Islet of Langerhans (tissue), 1 donor: ENCODE data around the gene FBLN1.
"Not testable (repeated sequence)": the region's sequence is repeated elsewhere in the genome, so short reads cannot be mapped to it uniquely, and the experiment has no call there.

Experiments used
- FAIRE-seq: peaks from one replicate; lab custom pipeline; 2011; peaks lifted over from hg19 to GRCh38; lab: Jason Lieb, UNC

The FBLN1 gene

DNA sequence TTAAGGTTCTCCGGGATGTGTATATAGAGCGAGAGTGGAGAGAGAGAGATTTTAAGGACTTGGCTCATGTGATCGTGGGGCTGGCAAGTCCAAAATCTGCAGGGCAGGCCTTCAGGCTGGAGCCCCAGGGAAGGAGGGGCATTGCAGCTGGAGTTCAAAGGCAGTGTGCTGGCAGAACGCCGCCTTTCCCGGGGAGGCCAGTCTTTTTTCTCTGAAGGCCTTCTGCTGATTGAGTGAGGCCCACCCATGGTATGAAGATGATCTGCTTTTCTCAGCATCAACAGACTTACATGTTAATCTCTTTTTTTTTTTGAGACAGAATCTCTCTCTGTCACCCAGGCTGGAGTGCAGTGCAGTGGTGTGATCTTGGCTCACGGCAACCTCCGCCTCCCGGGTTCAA, 25.4 kb downstream of the FBLN1 start:
- FAIRE-seq: no peak

DNA sequence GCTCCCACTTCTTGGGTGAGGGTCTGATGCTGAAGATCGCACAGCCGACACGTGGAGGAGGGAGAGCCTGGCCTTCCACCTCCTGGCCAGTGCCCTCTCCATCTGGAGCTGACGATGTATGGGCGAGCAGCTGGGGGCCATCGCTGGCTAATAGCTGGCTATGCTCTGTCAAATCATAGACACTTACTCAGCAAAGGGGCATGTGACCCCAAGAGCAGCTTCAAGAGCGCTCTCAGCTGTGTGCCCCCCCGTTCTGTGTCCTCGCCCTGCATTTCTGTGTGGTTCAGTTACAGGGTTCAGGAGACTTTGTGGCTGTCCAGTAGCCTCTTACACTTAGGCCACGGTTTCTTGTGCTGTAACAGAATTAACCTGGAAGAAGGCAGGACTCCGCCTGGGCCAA, 26.4 kb downstream of the FBLN1 start:
- FAIRE-seq: no peak

DNA sequence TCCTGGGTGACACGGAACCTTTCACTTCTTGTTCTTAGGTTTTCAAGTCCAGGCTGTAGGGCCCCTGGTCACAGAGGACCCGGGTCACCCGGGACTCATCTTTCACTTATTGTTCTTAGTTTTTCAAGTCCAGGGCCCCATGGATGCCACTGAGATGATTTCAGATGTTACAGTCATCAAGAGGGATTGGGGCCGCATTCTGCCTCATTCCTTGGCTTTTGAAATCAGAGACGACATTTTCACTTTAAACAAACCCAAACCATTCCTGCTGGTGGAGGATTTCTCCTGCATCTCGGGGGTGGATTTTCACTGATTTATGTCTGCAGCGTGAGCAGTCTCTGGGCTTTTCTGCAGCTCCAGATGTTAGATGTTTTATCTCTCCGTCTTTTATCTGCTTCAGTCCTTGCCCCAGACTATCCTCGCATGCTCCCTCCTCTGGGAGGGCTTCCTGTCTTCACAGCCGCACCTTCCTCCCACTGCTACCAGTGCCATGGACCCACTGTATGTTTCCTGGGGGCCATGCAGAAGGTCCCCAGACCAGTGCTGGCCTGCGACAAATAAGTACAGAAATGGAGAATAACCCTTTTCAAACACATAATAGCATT, 27.4 kb downstream of the FBLN1 start:
- FAIRE-seq: no peak

DNA sequence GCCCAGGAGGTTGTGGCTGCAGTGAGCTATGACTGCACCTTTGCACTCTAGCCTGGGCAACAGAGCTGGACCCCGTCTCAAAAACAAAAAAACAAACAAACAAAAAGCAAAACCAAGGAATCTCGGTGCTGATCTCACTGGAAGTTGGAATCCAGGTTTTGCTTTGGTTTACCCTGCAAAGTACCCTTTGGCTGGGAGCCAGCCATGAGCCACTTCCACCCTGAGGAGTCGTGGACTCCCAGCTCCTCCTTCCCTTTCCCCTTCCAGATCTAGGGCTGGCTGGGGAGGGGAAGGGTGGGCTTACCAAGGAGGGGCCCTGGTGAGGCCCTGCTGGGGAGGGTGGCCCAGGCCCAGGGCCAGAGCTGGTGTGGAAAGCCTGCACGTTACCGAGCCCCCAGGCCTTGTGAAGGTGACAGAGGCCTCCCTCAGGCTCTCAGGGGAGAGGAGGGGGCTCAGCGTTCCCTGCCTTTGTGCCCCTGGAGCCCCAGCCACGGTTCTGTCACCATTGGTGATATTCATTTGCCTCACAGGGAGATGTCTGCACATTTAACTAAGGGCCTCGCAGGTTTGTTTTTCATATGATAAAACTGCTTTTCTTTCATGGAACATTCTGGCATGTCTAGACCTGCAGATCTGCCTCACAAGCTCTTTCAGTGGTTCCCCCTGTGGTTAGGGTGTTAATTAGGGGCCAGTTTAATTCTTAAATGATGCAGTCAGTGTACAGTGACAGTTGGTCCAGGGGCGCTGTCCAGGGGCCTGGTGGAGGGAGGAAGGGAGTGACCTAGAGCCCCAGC, 29.0 kb downstream of the FBLN1 start:
- FAIRE-seq: no peak

DNA sequence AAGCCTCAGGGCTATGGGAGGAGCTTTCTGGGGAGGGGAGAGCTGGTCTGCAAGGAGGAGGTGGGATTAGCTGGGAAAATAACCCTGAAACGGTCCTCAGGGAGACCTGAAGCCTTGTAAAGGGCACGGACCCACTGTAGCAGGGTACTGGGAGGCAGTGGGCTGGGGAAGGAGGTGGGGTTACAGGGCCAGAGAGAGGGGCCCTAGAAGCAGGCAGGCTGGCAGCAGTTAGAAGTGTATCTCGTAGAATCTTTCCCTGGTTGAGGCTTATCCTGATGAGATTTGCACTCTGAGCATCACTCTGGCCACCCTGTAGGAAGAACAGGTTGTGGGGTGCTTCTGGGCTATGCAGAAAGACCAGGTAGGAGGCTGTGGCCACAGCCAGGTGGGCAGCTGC, 29.6 kb downstream of the FBLN1 start:
- FAIRE-seq: no peak

DNA sequence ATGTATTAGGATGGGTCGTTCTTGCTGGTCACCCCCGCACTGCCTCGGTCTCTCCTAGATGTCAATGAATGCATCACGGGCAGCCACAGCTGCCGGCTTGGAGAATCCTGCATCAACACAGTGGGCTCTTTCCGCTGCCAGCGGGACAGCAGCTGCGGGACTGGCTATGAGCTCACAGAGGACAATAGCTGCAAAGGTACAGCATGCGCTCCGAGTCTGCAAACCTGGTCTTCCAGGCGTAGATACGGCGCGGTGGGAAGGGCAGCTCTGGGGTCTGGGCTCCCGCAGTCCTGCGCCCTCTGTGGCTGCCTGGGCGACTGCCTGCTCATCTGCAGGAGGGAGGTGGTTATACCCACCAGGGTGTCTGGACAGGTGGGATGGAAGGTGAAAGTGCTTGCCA, 31.0 kb downstream of the FBLN1 start:
- no peak for FAIRE-seq

DNA sequence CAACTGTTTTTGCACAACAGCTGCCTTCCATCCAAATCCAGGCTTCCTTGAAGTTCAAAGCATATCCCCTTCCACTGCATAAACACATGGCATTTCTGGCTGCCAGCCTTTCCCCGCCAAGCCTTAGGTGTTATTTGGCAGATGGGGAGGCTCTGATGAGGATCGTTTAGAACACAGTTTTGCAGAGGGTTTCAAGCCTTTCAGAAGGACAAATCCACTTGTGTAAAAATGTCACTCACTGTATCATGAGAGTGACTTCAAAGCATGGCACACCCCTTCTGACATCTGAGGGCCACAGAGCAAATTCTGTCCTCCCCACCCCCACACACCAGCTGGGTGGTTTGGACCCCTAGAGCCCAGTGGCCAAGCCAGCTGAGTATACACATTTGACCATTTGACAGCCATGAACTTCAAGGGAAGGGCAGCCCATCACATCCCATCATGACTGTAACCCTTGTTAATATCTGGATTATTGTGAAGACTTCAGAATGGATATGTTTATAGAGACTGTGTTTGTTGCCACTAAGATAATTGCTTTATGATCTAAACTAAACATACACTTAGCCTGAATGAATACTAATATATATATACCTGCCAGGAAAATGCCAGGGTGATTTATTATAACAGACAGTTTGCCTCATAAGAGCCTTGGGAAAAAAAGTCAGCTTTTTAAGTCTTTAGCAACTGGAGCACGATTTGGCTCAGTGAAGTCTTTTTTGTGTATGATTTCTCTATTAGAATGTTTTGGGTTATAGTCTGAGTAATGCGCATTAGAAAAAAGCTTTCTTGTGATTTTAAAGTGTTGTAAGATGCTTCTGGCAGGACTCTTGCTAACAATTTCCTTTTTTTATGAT, 31.9 kb downstream of the FBLN1 start:
- FAIRE-seq: no peak

DNA sequence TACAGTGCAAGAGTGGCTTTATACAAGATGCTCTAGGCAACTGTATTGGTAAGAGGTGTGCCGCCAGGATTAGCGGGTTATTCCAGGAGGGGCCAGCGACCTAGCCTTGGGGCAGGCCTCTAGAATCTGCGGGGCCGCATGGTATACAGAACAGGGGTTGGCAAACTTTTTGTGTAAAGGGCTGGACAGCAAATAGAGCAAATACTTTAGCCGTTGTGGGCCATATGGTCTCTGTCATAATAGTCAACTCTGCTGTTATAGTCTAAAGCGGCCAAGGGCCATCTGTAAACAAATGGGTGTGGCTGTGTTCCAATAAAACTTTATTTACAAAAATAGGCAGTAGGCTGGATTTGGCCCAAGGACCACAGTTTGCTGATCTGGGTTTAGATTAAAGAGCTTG, 32.6 kb downstream of the FBLN1 start:
- FAIRE-seq: no peak

DNA sequence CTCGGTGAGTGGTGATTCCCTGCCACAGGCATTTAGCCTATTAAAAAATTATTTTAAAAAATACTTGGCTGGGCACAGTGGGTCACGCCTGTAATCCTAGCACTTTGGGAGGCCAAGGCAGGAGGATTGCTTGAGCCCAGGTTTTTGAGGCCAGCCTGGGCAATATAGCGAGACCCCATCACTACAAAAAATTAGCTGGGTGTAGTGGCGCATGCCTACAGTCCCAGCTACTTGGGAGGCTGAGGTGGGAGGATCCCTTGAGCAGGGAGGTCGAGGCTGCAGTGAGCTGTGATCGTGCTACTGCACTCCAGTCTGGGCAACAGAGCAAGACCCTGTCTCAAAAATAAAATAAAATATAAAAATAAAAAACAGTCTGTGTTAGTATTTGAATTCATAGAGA, 33.2 kb downstream of the FBLN1 start:
- FAIRE-seq: not testable (repeated sequence)

DNA sequence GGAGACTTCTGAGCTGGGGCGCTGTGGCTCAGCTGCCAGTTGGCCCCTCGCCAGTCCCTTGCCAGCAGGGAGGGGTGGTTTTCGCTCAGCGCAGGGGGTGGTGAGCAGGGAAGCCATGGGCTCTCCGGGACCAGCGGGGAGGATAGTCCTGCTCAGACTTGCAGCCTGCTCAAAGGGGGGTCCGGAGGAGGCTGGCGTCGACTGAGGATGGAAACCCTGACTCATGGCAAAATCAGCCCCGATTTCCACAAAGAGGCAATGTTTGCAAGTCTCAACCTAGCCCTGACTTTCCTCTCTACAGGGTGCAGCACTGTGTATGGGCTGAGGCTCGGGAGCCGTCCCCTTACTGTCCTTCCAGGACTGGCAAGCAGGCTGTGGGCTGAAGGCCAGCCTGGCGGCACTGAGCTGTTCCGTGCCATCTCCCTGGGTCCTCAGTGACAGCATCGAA, 35.1 kb downstream of the FBLN1 start:
- FAIRE-seq: no peak

DNA sequence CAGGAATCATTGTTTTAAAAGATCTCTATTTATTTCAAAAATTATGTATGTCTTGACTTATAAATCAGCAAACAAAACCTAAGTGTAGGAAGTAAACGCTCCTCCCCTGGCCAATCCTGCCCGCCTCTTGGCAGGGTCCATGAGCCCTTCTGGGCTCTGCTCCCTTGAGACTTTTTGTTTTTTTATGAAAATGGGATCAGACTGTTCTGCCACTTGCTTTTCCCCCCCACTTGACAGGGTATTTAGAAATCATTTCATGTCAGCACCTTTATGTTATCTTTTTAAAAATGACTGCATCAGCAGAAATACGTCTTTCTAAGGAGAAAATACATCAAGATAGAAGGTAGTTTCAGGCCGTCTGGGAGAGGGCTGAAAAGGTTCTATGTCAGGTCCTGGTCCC, 35.6 kb downstream of the FBLN1 start:
- FAIRE-seq: no peak

DNA sequence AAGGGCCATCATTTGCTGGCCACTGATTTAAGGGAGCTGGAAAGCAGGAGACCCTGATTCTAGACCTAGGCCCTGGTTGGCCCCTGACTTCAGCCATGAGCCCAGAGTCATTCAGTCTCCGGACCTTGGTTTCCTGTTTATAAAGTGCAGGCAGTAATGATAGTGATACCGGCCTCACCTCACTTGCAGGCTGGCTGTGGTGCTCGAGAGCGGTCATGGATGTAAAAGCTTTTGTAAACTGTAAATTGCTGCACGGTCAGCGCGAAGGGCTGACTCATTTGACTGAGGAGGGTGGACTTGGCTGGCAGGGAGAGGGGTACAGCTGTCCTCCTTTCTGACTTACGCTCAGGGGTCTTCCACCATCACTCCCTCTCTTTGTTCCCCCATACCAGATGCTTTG, 37.4 kb downstream of the FBLN1 start:
- FAIRE-seq: no peak

DNA sequence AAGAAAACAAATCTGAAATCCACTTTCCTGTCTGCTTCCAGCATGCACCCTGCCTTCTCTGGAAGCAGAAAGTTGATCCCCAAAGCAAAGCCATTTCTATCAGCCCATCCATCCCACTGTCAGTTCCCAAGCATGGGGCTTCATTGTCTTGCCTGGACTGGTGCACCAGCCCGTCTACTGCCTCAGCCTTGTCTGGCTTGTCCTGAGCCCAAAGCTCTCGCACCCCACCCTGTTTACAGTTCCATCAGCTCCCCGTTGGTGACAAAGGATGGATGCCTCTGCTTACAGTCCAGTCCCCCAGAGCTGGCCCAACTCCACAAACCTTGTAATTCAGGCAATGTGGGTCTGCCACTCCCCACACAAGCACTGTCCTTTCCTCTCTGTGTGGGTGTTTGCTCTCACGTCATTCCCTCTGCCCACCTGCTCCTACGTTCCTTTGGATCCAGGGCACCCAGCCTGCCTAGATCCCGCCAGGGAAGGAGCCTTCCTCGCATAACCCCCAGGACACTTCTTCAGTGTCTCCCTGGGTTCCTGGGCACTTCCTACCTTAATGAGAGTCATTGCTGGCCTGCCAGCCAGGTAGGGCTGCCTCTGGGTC, 38.8 kb downstream of the FBLN1 start:
- FAIRE-seq: no peak

DNA sequence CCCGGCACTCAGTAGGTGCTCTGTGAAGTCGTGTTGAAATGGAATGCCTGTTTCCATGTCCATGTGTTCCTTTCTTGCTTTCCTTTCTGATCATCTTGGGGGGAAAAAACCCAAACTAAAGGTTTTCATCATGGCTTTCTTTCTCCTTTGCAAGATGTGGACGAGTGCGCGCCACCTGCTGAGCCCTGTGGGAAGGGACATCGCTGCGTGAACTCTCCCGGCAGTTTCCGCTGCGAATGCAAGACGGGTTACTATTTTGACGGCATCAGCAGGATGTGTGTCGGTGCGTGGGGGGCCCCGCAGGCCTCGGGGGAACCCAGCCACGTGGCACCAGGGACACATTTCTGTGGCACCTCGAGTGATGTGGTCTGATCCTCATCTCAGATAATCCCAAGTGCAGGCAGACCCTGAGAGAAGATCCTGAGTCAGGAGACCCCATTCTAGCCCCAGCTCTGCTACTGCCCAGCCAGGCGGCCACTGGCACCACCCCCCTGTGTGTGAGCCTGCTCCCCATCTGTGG, 39.4 kb downstream of the FBLN1 start:
- FAIRE-seq: no peak

DNA sequence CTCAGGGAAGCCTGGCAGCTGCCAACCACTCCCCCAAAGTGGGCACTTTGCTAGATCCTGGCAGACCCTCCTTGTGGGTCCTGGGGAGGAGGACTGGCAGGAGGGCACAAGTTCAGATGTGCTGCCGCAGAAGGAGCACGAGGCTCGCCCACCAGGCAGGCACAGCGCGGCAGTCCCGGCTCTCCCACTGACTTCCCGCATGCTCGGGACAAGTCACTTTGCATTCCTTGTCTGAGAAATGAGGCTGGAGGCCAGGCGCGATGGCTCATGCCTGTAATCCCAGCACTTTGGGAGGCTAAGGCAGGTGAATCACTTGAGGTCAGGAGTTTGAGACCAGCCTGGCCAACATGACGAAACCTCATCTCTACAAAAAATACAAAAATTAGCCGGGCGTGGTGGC, 40.1 kb downstream of the FBLN1 start:
- FAIRE-seq: not testable (repeated sequence)

DNA sequence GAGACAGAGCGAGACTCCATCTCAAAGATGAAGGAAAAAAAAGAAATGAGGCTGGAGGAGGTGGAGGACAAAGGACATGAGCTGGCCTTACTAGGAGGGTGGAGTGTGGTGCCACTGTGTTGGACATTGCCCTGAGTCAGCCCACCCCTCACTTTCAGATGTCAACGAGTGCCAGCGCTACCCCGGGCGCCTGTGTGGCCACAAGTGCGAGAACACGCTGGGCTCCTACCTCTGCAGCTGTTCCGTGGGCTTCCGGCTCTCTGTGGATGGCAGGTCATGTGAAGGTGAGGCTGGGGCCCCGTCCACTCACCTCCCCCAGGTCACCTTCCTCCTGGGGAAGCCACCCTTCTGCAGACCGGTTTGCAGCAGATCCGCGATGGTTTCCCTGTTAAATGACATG, 40.6 kb downstream of the FBLN1 start:
- no peak for FAIRE-seq

DNA sequence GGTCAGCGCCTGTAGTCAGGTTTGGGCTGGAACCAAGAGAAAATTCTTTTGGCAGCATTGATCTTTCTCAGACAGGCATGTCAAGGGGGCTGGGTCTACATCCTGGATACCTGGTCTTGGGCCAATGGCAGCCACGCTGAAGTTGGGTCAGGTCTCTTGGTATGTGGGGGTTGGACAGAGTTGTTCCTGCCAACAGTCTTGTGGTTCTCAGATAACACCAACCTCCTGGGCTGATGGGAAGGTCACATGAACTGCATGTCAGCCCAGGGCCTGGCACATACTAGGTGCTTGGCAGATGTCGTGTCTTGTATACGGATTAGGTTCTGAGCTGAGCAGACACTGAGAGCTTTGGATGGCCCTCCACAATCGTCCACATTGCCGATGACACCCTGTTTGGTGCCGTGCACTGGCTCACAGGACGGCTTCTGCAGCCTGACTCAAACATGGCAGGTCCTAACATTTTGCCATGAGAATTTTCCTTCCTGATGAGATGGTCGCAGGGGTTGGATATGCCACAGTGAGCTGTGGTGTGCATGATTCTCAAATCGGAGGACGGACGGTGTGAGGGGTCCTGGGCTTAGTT, 42.0 kb downstream of the FBLN1 start:
- no peak for FAIRE-seq

DNA sequence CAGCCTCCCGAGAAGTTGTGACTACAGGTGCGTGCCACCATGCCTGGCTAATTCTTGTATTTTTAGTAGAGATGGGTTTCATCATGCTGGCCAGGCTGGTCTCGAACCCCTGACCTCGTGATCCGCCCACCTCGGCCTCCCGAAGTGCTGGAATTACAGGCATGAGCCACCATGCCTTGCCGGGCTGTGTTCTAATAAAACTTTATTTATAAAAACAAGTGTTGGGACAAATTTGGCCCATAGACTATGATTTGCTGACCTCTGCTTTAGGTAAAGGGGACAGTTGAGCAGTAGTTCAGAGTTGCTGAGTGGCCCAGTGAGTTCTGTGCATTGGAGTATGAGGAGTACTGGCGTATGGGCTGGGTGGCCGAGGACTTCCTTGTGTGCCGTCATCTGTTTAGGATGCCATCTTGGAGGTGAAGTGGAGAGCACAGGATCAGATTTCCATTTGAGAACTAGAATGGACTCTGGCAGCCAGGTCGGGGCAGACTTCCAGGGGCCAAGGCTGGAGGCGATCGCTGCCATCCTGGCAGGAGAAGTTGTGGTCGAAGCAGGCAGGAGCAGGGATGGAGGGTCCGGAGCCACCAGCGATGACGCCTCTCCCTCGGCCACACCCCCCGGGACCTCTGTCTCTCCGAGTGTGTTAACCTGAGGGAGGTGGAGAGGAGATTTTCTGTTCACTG, 43.8 kb downstream of the FBLN1 start:
- FAIRE-seq: no peak

DNA sequence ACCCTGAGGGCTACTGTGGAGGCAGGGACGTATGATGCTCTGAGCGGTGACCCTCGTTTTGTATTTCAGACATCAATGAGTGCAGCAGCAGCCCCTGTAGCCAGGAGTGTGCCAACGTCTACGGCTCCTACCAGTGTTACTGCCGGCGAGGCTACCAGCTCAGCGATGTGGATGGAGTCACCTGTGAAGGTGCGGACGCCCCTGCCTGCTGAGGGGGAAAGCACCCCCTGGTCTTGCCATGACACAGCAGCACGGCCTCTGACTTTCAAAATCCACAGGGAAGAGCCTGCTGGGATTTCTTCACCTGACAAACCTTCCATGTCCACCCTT, 44.3 kb downstream of the FBLN1 start:
- no peak for FAIRE-seq

DNA sequence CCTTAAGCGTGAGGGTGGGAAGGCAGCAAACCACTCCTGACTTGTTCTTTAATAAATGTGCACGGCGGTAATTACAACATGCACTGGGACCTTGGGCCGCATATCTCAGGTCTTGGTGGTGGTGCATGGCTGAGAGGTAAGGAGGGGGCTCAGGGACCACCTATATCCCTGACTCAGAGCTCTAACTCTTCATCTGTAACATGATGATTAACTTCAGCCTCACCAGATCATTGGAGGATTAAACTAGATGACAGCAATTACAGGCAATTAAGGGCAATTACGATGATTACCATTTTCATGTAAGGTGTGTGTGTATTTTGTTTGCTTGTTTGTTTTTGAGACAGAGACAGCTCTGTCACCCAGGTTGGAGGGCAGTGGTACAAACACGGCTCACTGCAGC, 45.0 kb downstream of the FBLN1 start:
- FAIRE-seq: no peak

DNA sequence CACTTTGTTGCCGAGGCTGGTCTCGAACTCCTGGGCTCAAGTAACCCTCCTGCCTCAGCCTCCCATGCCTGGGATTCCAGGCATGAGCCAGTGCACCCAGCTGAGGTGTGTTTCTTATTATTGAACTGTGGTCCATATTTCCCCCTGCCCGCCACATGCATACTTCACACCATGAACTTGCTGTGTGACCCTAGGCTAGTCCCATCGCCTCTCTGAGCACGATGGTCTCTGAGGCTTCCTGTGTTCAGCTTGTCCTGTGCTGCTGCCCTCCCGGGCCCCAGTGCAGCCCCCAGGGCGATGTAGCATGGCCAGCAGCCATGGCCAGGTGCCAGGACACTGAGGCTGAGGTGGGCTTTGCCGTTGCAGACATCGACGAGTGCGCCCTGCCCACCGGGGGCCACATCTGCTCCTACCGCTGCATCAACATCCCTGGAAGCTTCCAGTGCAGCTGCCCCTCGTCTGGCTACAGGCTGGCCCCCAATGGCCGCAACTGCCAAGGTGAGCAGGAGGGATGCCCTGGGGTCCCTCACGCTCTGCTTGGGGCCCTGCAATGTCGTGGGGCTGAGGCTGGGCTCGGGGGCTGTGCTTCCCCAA, 45.7 kb downstream of the FBLN1 start:
- FAIRE-seq: no peak
